ENCODE data around the gene NAT14.

The NAT14 gene

GRCh38 chr19:55476100-55476775, 8.8 kb upstream of the NAT14 start, which contains the start of gene ZNF628:
TSS of gene ZNF628 (plus strand) at chr19:55476617. CDS start at chr19:55479911, 3,294 bp downstream.
- TF ChIP-seq TAF1 (IDR thresholded peaks at IDR 0.05; ENCODE audit: borderline replicate concordance, insufficient read depth, low read length) (no peak), FOXP2 (optimal IDR thresholded peaks at IDR 0.05; ENCODE audit: borderline replicate concordance, extremely low read depth, extremely low read length, insufficient read depth) (peak; percentile 79), SIN3A (IDR thresholded peaks at IDR 0.05; ENCODE audit: borderline replicate concordance, insufficient read depth, low read length) (no peak; the same call in 1 of the 2 replicates), POLR2AphosphoS5 (IDR thresholded peaks at IDR 0.05; ENCODE audit: low read depth, low read length) (peak; percentile 29; the same call in 1 of the 2 replicates)
- TF ChIP-seq, protein P1, sequence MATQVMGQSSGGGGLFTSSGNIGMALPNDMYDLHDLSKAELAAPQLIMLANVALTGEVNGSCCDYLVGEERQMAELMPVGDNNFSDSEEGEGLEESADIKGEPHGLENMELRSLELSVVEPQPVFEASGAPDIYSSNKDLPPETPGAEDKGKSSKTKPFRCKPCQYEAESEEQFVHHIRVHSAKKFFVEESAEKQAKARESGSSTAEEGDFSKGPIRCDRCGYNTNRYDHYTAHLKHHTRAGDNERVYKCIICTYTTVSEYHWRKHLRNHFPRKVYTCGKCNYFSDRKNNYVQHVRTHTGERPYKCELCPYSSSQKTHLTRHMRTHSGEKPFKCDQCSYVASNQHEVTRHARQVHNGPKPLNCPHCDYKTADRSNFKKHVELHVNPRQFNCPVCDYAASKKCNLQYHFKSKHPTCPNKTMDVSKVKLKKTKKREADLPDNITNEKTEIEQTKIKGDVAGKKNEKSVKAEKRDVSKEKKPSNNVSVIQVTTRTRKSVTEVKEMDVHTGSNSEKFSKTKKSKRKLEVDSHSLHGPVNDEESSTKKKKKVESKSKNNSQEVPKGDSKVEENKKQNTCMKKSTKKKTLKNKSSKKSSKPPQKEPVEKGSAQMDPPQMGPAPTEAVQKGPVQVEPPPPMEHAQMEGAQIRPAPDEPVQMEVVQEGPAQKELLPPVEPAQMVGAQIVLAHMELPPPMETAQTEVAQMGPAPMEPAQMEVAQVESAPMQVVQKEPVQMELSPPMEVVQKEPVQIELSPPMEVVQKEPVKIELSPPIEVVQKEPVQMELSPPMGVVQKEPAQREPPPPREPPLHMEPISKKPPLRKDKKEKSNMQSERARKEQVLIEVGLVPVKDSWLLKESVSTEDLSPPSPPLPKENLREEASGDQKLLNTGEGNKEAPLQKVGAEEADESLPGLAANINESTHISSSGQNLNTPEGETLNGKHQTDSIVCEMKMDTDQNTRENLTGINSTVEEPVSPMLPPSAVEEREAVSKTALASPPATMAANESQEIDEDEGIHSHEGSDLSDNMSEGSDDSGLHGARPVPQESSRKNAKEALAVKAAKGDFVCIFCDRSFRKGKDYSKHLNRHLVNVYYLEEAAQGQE (IDR thresholded peaks at IDR 0.05; ENCODE audit: insufficient read depth in 1 of 2, low read depth in 2 of 2, low read length in 2 of 2), result 0 out of 4 replicates have a peak, but pooled peaks of 1 of the 2 experiments have one; percentile 4

DNA sequence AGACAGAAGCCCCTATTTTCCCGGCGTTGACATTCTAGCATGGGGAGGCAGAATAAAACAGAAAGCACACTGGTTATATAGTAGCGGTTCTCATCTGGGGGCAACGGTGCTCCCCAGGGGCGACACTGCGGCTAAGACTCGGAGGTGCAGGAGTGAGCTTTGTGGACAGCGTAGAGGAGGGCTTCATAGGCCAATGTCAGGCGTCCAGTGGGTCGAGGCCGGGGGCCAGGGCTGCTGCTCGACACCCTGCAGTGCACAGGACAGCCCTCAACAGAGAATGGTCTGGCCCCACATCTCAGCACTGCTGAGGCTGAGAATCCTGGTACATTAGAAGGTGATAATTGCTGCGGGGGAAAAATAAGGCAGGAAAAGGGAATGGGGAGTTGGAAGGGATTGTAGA, 7.1 kb upstream of the NAT14 start:
- TF ChIP-seq, protein P1 (IDR thresholded peaks at IDR 0.05; ENCODE audit: insufficient read depth in 1 of 2, low read depth in 2 of 2, low read length in 2 of 2), result no peak
- TF ChIP-seq POLR2AphosphoS5 (IDR thresholded peaks at IDR 0.05; ENCODE audit: low read depth, low read length) (no peak), FOXP2 (optimal IDR thresholded peaks at IDR 0.05; ENCODE audit: borderline replicate concordance, extremely low read depth, extremely low read length, insufficient read depth) (no peak), TAF1 (IDR thresholded peaks at IDR 0.05; ENCODE audit: borderline replicate concordance, insufficient read depth, low read length) (no peak), SIN3A (IDR thresholded peaks at IDR 0.05; ENCODE audit: borderline replicate concordance, insufficient read depth, low read length) (no peak)

DNA sequence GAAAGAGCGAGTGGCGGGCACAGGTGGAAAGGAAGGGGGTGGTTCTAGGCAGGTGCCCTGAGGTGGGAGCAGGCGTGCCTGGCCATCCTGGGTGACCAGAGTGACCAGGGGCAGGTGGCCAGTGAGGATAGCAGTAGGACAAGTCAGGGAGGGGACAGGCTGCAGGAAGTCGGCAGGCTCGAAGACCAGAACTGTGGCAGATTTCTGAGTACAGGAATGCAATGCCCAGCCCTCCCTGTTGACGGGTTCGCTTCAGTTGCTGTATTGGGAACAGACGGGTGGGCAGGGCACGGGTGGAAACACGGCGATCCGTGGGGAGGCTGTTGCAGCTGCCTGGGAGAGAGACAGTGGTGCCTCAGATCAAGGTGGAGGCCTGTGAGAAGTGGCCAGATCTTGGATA, 6.6 kb upstream of the NAT14 start:
- no peak for TF ChIP-seq TAF1 (IDR thresholded peaks at IDR 0.05; ENCODE audit: borderline replicate concordance, insufficient read depth, low read length)
- TF ChIP-seq SIN3A (IDR thresholded peaks at IDR 0.05; ENCODE audit: borderline replicate concordance, insufficient read depth, low read length), result no peak
- TF ChIP-seq FOXP2 (optimal IDR thresholded peaks at IDR 0.05; ENCODE audit: borderline replicate concordance, extremely low read depth, extremely low read length, insufficient read depth), result no peak
- TF ChIP-seq, protein P1 (IDR thresholded peaks at IDR 0.05; ENCODE audit: insufficient read depth in 1 of 2, low read depth in 2 of 2, low read length in 2 of 2), result no peak

DNA sequence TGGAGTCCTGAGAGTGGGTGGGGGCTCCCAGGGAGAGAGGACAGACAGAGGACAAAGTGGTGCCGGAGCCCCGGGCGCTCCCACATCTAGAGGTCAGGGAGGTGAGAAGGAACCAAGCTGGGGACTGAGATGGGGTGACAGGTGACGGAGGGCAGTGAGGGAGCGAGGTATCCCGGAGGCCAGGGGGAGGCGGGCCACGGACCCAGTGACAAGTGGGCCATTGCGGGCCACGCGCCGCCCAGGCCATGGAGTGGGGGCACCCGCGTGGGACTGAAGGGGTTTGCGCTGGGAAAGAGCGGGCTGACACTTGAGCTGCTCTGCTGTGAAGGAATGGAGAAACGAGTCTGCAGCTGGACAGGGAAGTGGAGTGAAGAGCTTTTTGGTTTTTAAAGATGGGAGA, 5.9 kb upstream of the NAT14 start:
- no peak for TF ChIP-seq POLR2AphosphoS5 (IDR thresholded peaks at IDR 0.05; ENCODE audit: low read depth, low read length)
- TF ChIP-seq TAF1 (IDR thresholded peaks at IDR 0.05; ENCODE audit: borderline replicate concordance, insufficient read depth, low read length), result no peak
- TF ChIP-seq FOXP2 (optimal IDR thresholded peaks at IDR 0.05; ENCODE audit: borderline replicate concordance, extremely low read depth, extremely low read length, insufficient read depth), result no peak
- no peak for TF ChIP-seq SIN3A (IDR thresholded peaks at IDR 0.05; ENCODE audit: borderline replicate concordance, insufficient read depth, low read length)

DNA sequence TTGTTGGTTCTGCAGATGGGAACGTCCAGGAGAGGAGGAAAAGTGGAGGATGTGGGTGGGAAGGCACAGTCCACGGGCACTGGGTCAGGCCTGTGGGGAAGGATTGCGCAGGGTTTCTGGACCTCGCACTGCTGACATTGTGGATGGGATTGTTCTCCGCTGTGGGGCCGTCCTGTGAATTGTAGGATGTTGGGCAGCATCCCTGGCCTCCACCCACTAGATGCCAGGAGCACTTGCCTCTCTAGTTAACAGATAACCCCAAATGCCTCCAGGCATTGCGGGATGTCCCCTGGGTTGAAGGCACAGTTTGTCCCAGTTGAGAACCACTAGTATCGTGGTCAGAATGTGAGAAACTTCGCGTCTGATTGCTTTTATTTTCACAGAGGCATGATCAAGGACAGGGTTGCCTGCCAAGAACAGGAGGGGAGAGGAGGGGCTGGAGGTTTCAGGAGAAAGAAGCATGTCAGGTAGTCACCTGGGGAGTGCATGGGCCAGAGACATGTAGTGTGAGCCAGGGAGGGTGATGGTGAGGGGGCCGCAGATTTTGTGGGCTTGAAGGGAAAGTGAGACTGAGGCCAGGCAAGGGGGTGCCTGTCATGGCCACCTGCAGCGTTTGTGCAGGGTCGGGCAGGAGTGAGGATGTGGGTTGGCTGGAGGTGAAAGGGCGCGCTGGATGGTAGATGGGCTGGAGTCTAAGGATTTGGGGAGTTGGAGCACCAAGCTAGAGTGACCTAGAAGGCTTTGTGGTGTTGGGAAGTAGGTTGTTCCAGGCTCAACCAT, 5.3 kb upstream of the NAT14 start:
- TF ChIP-seq SIN3A (IDR thresholded peaks at IDR 0.05; ENCODE audit: borderline replicate concordance, insufficient read depth, low read length) (no peak), TAF1 (IDR thresholded peaks at IDR 0.05; ENCODE audit: borderline replicate concordance, insufficient read depth, low read length) (no peak), POLR2AphosphoS5 (IDR thresholded peaks at IDR 0.05; ENCODE audit: low read depth, low read length) (no peak), FOXP2 (optimal IDR thresholded peaks at IDR 0.05; ENCODE audit: borderline replicate concordance, extremely low read depth, extremely low read length, insufficient read depth) (no peak)
- TF ChIP-seq, protein P1 (IDR thresholded peaks at IDR 0.05; ENCODE audit: insufficient read depth in 1 of 2, low read depth in 2 of 2, low read length in 2 of 2), result no peak
